Stimulated activated naive B cell treated with anti-CD40 and anti-IgM and Interleukin-4, amounts not matched to agents 10 μg/mL and 1 μg/mL and 100 μg/mL, for 72 hours (primary cell): ENCODE measurements around the gene SRPRA.
A peak's percentile ranks its signal among the peaks of the same experiment; 100 is the strongest.
"Not testable (repeated sequence)": the region's sequence is repeated elsewhere in the genome, so short reads cannot be mapped to it uniquely, and the experiment has no call there.

Experiments used
- ATAC-seq, 2 donors: fragments of 150-1000 bp; cut with Tn5 transposase; replicated peaks; 2 replicates each; pipeline ENCODE4 v1.10.0; 2021; ENCODE audit warnings: moderate library complexity in 1 of 2
- DNase-seq: peaks from one replicate; pipeline ENCODE4 v3.0.0; 2021
- H3K27ac Mint-ChIP-seq: one replicate; pipeline ENCODE4 v1.8.0; 2022; ENCODE audit warnings: mild to moderate bottlenecking, mixed read lengths
- H3K27me3 Mint-ChIP-seq, 2 donors: one replicate each; pipeline ENCODE4 v1.8.0; 2022; ENCODE audit warnings: mixed read lengths in 2 of 2
- H3K36me3 Mint-ChIP-seq, 2 donors: one replicate each; pipeline ENCODE4 v1.8.0; 2022; ENCODE audit warnings: mixed read lengths in 2 of 2, mild to moderate bottlenecking in 1 of 2
- H3K4me1 Mint-ChIP-seq, 2 donors: one replicate each; pipeline ENCODE4 v1.8.0; 2022; ENCODE audit warnings: mixed read lengths in 2 of 2, mild to moderate bottlenecking in 1 of 2
- H3K4me3 Mint-ChIP-seq, 2 donors: one replicate each; pipeline ENCODE4 v1.8.0; 2022; ENCODE audit warnings: mild to moderate bottlenecking in 2 of 2, mixed read lengths in 2 of 2, moderate library complexity in 1 of 2
- H3K9me3 Mint-ChIP-seq, 2 donors: one replicate each; pipeline ENCODE4 v1.8.0; 2022; ENCODE audit warnings: mixed read lengths in 2 of 2, mild to moderate bottlenecking in 1 of 2

The SRPRA gene

GRCh38 chr11:126277780-126278179 is 9.1 kb upstream of the SRPRA start:
- H3K4me1 Mint-ChIP-seq, result peaks cover 23 to 37% of the 10 kb centered on the region in 2 donors
- H3K27ac Mint-ChIP-seq, result no peak overlapping the region
- peaks cover 44 to 62% of the 10 kb centered on the region in 2 donors for H3K36me3 Mint-ChIP-seq
- no peaks in the 10 kb centered on the region for H3K27me3 Mint-ChIP-seq
- DNase-seq, result no peak
- H3K9me3 Mint-ChIP-seq, result no peaks in the 10 kb centered on the region
- no peak for ATAC-seq
- H3K4me3 Mint-ChIP-seq, result no peak overlapping the region

- H3K27me3 Mint-ChIP-seq, result no peaks in the 10 kb centered on the region
- no peaks in the 10 kb centered on the region for H3K9me3 Mint-ChIP-seq
- H3K4me3 Mint-ChIP-seq, result no peak overlapping the region
- H3K36me3 Mint-ChIP-seq, result peaks cover 48 to 67% of the 10 kb centered on the region in 2 donors
- no peak overlapping the region for H3K27ac Mint-ChIP-seq
- H3K4me1 Mint-ChIP-seq, result peaks cover 23 to 33% of the 10 kb centered on the region in 2 donors
- ATAC-seq, result no peak
- no peak for DNase-seq
Measured at GRCh38 chr11:126277322-126277721, 8.6 kb upstream of the SRPRA start.

GRCh38 chr11:126268361-126268707 is 361 bp downstream of the SRPRA start:
- no peaks in the 10 kb centered on the region for H3K27me3 Mint-ChIP-seq
- peak overlapping the region; percentile 98 for H3K4me3 Mint-ChIP-seq
- no peaks in the 10 kb centered on the region for H3K9me3 Mint-ChIP-seq
- peaks cover 26 to 41% of the 10 kb centered on the region in 2 donors for H3K4me1 Mint-ChIP-seq
- H3K36me3 Mint-ChIP-seq, result peaks cover 34 to 71% of the 10 kb centered on the region in 2 donors
- DNase-seq (no peak), ATAC-seq (peak; percentile 4 to 9)
- peak overlapping the region; percentile 99 for H3K27ac Mint-ChIP-seq

DNA sequence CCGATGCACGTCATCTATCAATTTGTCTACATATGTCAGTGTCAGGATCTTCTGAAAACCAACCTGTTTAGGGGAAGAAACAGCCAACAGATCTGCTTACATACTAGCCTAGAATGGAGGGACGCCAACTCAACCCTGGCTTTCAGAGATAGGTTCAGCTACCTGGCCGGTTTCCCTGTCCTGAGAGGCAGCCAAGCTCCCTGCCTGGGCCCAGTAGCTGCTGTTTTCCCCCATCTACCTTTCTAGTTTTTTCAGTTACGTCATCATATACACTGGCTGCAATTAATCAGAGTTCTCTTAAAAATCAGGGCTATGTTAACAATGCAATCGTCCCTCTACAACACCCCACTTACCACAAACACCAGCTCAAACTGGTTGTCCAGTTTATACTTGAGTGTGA is 1.0 kb downstream of the SRPRA start:
- Mint-ChIP-seq H3K4me1 (peaks cover 26 to 41% of the 10 kb centered on the region in 2 donors), H3K36me3 (peaks cover 32 to 71% of the 10 kb centered on the region in 2 donors)
- no peak for ATAC-seq

DNA sequence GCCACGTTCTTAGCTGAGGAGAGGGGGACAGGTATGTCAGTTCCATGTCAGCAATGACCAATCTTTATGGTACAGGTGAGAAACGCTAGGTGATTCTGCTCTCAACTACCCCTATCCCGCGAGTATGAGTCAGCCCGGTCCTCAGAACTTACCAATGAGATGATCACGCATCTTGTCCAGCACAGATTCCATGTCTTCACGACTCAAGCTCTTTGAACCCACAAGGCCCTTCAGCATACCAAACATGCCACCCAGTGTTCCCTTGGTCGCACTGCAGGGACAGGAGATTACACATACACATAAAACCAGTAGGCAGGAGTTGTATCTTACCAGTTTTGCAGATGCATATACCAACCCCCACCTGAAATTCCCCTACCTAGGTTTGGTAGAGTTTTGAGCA is 2.9 kb downstream of the SRPRA start:
- no peak overlapping the region for H3K27ac Mint-ChIP-seq
- H3K27me3 Mint-ChIP-seq, result no peaks in the 10 kb centered on the region
- H3K9me3 Mint-ChIP-seq, result no peaks in the 10 kb centered on the region
- DNase-seq (no peak), ATAC-seq (no peak)
- H3K4me1 Mint-ChIP-seq, result peaks cover 18 to 34% of the 10 kb centered on the region in 2 donors
- no peak overlapping the region for H3K4me3 Mint-ChIP-seq
- peaks cover 26 to 67% of the 10 kb centered on the region in 2 donors for H3K36me3 Mint-ChIP-seq

More for the DNA sequence above, 1.0 kb downstream of the SRPRA start:
- peak overlapping the region; percentile 98 for H3K4me3 Mint-ChIP-seq
- H3K9me3 Mint-ChIP-seq, result no peaks in the 10 kb centered on the region
- H3K27ac Mint-ChIP-seq, result peak overlapping the region; percentile 99
- no peaks in the 10 kb centered on the region for H3K27me3 Mint-ChIP-seq
- DNase-seq, result no peak

DNA sequence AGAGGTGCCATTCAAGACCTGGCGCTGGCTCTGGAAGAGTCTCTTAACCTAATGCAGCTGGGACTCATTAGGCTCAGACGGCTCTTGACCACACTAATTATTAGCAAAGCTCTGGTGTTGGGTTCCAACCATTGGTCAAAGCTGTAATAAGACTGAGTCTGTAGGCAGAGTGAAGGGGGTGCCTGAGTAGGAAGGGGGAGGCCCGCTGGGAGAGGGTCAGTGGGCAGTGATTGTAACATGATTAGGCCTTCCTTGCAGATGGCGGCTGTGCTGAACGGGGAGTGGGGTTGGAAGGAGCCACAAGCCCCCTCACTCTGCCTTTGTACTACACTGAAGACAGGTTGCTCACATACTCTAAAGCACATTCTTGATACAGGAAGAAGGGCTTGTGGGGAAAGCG is 5.2 kb downstream of the SRPRA start:
- no peak for ATAC-seq
- Mint-ChIP-seq H3K27ac (no peak overlapping the region), H3K36me3 (peaks cover 24 to 67% of the 10 kb centered on the region in 2 donors), H3K4me3 (no peak overlapping the region), H3K4me1 (peaks cover 7 to 14% of the 10 kb centered on the region in 2 donors), H3K9me3 (no peaks in the 10 kb centered on the region), H3K27me3 (no peaks in the 10 kb centered on the region)
- DNase-seq, result no peak

GRCh38 chr11:126262216-126262615 is 6.5 kb downstream of the SRPRA start:
- no peaks in the 10 kb centered on the region for H3K27me3 Mint-ChIP-seq
- DNase-seq, result no peak
- H3K27ac Mint-ChIP-seq, result no peak overlapping the region
- H3K9me3 Mint-ChIP-seq, result no peaks in the 10 kb centered on the region
- H3K4me1 Mint-ChIP-seq, result peaks cover 3 to 8% of the 10 kb centered on the region in 2 donors
- no peak overlapping the region for H3K4me3 Mint-ChIP-seq
- ATAC-seq, result no peak
- peaks cover 27 to 58% of the 10 kb centered on the region in 2 donors for H3K36me3 Mint-ChIP-seq

DNA sequence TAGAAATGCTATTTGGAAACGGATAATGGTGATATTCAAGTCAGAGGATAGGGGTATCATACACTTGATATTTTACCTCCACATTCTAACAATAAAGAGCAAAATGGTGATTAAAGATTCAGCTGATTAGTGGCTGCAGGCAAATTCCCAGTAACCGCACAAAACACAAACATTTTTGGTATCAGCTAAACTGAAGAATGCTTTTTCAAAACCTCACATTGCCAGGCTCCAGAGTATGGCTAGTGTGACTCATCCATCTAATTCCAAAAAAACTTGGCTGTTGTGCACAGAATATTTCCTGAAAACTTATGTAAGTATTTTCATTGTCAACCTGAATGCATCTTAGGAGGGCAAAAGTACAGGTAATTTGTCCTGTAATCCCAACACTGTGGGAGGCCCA is 10.9 kb downstream of the SRPRA start:
- Mint-ChIP-seq H3K36me3 (peaks cover 22 to 41% of the 10 kb centered on the region in 2 donors), H3K27me3 (no peaks in the 10 kb centered on the region), H3K27ac (peak overlapping the region; percentile 81), H3K4me3 (no peak overlapping the region), H3K4me1 (peaks cover 0 to 2% of the 10 kb centered on the region in 2 donors), H3K9me3 (no peaks in the 10 kb centered on the region)
- ATAC-seq, result no peak
- no peak for DNase-seq

- H3K27ac Mint-ChIP-seq, result no peak overlapping the region
- H3K27me3 Mint-ChIP-seq, result no peaks in the 10 kb centered on the region
- H3K9me3 Mint-ChIP-seq, result no peaks in the 10 kb centered on the region
- H3K4me3 Mint-ChIP-seq, result no peak overlapping the region
- H3K36me3 Mint-ChIP-seq, result peaks cover 22 to 41% of the 10 kb centered on the region in 2 donors
- no peak for ATAC-seq
- no peak for DNase-seq
- H3K4me1 Mint-ChIP-seq, result peaks cover 0 to 2% of the 10 kb centered on the region in 2 donors
Measured at GRCh38 chr11:126257144-126257543, 11.6 kb downstream of the SRPRA start.

- H3K9me3 Mint-ChIP-seq, result no peaks in the 10 kb centered on the region
- no peak for DNase-seq
- no peak overlapping the region for H3K27ac Mint-ChIP-seq
- peaks cover 0 to 2% of the 10 kb centered on the region in 2 donors for H3K4me1 Mint-ChIP-seq
- no peak for ATAC-seq
- peaks cover 20 to 42% of the 10 kb centered on the region in 2 donors for H3K36me3 Mint-ChIP-seq
- H3K27me3 Mint-ChIP-seq, result no peaks in the 10 kb centered on the region
- H3K4me3 Mint-ChIP-seq, result no peak overlapping the region
Measured at GRCh38 chr11:126256216-126256615, 12.5 kb downstream of the SRPRA start.

GRCh38 chr11:126255507-126255906 is 13.2 kb downstream of the SRPRA start:
- H3K4me3 Mint-ChIP-seq, H3K4me1 Mint-ChIP-seq, DNase-seq, H3K27me3 Mint-ChIP-seq, H3K9me3 Mint-ChIP-seq, ATAC-seq: not testable (repeated sequence)
- H3K27ac Mint-ChIP-seq, result peak overlapping the region; percentile 31
- peaks cover 19 to 37% of the 10 kb centered on the region in 2 donors for H3K36me3 Mint-ChIP-seq

DNA sequence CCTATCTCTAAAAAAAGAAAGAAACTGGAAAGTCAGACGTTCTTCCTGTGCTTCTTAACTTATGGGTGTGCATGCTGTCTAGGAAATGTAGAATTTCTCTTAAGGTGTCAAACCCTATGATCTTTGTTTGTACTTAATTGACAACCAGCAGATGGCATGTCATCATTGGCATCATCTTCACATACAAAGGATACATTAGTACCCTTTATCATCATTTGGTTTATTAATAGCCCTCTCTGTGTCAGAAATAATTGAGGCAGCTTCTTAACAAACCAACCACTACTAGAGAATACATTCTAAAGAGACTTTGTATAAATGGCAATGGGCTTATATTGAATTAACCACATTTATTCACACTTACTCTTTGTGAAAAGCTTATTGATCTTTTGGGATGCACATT is 13.9 kb downstream of the SRPRA start:
- no peak overlapping the region for H3K27ac Mint-ChIP-seq
- DNase-seq (no peak), ATAC-seq (no peak)
- no peak overlapping the region for H3K4me3 Mint-ChIP-seq
- peaks cover 0 to 2% of the 10 kb centered on the region in 2 donors for H3K4me1 Mint-ChIP-seq
- no peaks in the 10 kb centered on the region for H3K27me3 Mint-ChIP-seq
- no peaks in the 10 kb centered on the region for H3K9me3 Mint-ChIP-seq
- peaks cover 19 to 35% of the 10 kb centered on the region in 2 donors for H3K36me3 Mint-ChIP-seq

DNA sequence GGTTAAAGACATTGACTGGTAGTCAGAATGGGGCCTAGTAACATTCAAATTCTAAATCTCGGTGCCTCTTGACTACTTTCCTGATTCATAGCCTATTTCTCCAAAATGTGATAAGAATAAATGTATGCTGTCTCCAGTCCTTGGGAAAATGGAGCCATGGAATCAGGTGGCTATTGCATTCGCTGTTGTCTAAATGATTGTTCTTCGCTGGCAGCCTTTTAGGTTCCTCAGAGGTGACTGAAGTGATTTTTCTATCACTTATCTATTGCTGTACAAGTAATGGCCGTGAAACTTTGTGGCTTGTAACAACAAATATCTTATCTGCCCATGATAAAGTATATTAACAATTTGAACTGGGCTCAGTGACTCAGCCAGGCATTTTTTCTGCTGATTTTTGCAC is 15.4 kb downstream of the SRPRA start:
- no peaks in the 10 kb centered on the region for H3K9me3 Mint-ChIP-seq
- DNase-seq (no peak), ATAC-seq (no peak)
- peaks cover 19 to 40% of the 10 kb centered on the region in 2 donors for H3K36me3 Mint-ChIP-seq
- peaks cover 0 to 2% of the 10 kb centered on the region in 2 donors for H3K4me1 Mint-ChIP-seq
- no peak overlapping the region for H3K27ac Mint-ChIP-seq
- H3K4me3 Mint-ChIP-seq, result no peak overlapping the region
- no peaks in the 10 kb centered on the region for H3K27me3 Mint-ChIP-seq

- peaks cover 23 to 45% of the 10 kb centered on the region in 2 donors for H3K36me3 Mint-ChIP-seq
- no peaks in the 10 kb centered on the region for H3K9me3 Mint-ChIP-seq
- ATAC-seq, result no peak
- no peak for DNase-seq
- no peak overlapping the region for H3K4me3 Mint-ChIP-seq
- no peaks in the 10 kb centered on the region for H3K4me1 Mint-ChIP-seq
- no peak overlapping the region for H3K27ac Mint-ChIP-seq
- H3K27me3 Mint-ChIP-seq, result no peaks in the 10 kb centered on the region
Measured at GRCh38 chr11:126246636-126247035, 22.1 kb downstream of the SRPRA start.

DNA sequence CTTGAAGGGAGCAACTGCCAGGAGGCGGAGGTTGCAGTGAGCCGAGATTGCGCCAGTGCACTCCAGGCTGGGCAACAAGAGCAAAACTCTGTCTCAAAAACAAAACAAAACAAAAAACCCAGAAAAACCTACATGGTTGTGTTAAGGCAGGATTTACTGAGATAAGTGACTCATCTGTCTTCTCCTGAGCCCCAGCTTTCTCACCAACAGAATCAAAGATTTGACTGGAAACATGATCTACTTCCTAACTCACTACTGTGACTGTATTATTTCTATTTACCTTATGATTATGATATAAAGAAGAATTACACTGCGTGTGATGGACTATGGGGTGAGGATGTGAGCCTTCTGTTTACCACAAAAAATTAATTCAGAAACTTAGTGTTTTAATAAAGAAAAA is 35.3 kb downstream of the SRPRA start:
- no peak for DNase-seq
- no peak overlapping the region for H3K4me3 Mint-ChIP-seq
- peaks cover 15 to 39% of the 10 kb centered on the region in 2 donors for H3K36me3 Mint-ChIP-seq
- no peaks in the 10 kb centered on the region for H3K27me3 Mint-ChIP-seq
- H3K4me1 Mint-ChIP-seq, result peaks cover 0 to 1% of the 10 kb centered on the region in 2 donors
- no peak for ATAC-seq
- no peak overlapping the region for H3K27ac Mint-ChIP-seq
- no peaks in the 10 kb centered on the region for H3K9me3 Mint-ChIP-seq

DNA sequence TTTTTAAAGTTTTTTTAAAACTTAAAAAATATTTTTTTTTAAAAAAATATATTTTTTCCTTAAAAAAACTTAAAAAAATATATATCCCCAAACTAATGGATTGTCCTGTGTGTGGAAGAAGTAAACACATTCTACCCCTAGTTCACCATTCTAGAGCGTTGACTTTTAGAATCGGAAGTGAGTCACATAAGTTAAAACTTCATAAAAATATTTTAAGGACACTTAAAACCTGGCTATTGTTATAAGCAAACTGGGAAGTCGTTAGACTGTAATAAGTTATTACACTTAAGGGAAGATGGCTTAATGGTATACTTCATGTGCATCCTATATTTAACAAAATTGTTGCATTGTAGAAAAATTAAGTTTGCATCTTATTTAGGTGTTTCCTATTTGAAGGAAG is 36.0 kb downstream of the SRPRA start:
- no peak for ATAC-seq
- H3K9me3 Mint-ChIP-seq, result no peaks in the 10 kb centered on the region
- H3K27me3 Mint-ChIP-seq, result no peaks in the 10 kb centered on the region
- H3K36me3 Mint-ChIP-seq, result peaks cover 12 to 36% of the 10 kb centered on the region in 2 donors
- H3K4me1 Mint-ChIP-seq, result no peaks in the 10 kb centered on the region
- no peak for DNase-seq
- no peak overlapping the region for H3K4me3 Mint-ChIP-seq
- no peak overlapping the region for H3K27ac Mint-ChIP-seq
